Ovary (tissue), 9 donors: ENCODE data around the gene VAV3. TPM values are rescaled to one million over a fixed set of nuclear protein-coding genes. Genes with fewer than 3 reads are reported as not detected.

Experiments
- DNase-seq, 5 donors: peaks; one replicate each; pipeline ENCODE4 v3.0.0-alpha.2; 2019 to 2020
- H3K27ac ChIP-seq, 2 donors: fragments of 200-600 bp; one replicate each; pipeline versions ENCODE4 v1.5.1 to v1.8.0; 2019 to 2022
- H3K27me3 ChIP-seq: fragments of 200-600 bp; one replicate; pipeline ENCODE4 v1.8.0; 2022
- H3K36me3 ChIP-seq: fragments of 200-600 bp; sonication (generic); one replicate; pipeline ENCODE4 v1.5.1; 2019
- H3K4me1 ChIP-seq: one replicate; pipeline ENCODE4 v1.8.1; 2013; ENCODE audit warnings: mild to moderate bottlenecking, moderate library complexity; ENCODE audit not compliant: insufficient read depth
- H3K4me3 ChIP-seq: fragments of 200-600 bp; sonication (generic); one replicate; pipeline ENCODE4 v1.5.1; 2017
- H3K9me3 ChIP-seq, 2 donors: fragments of 200-600 bp in 1 of 2; sonication (generic) in 1 of 2; one replicate each; pipeline versions ENCODE4 v1.5.1 to v1.8.1; 2013 to 2019; ENCODE audit warnings: mild to moderate bottlenecking in 1 of 2, moderate library complexity in 1 of 2
- CTCF ChIP-seq, 3 donors: fragments of 450-650 bp in 2 of 3; fragments of 200-600 bp in 1 of 3; IDR thresholded peaks; one replicate each; pipeline versions ENCODE4 v1.5.1 to v1.8.0; 2016 to 2022; ENCODE audit warnings: antibody characterized with exemption in 3 of 3, mild to moderate bottlenecking in 1 of 3
- EP300 ChIP-seq: sonication (generic); formaldehyde crosslinking; IDR thresholded peaks from one replicate; pipeline ENCODE4 v1.6.1; 2017; ENCODE audit warnings: antibody characterized with exemption
- POLR2A ChIP-seq: fragments of 450-650 bp; IDR thresholded peaks from one replicate; pipeline ENCODE4 v1.6.1; 2017; ENCODE audit warnings: antibody characterized with exemption, mild to moderate bottlenecking, moderate library complexity
- WGBS, 3 donors: extraction: QIAGEN DNeasy Blood & Tissue Kit in 1 of 3; methylation state at CpG; one replicate each; pipeline versions ENCODE4 v1.1.5 to v1.1.7; 2013 to 2017; 5-methylcytosine and 5-hydroxymethylcytosine counted together
- intact Hi-C, 4 donors: fragments of 100-400 bp; cut with DNase I; formaldehyde crosslinking; loops; one replicate each; pipeline versions ENCODE4 v1.11.0 to v1.15.1; 2022 to 2023
- polyA plus RNA-seq, 2 donors: library from polyadenylated mRNA; stranded (reverse); fragments of 200-250 nt in 1 of 2; fragments of 350-450 nt in 1 of 2; fragmentation: Illumina TruSeq in 1 of 2; extraction: RNeasy Lipid Tissue Mini Kit (QIAGEN cat#74804) in 1 of 2; gene quantifications; one replicate each; pipeline ENCODE4 v1.2.3, GENCODE V29; 2013 to 2014
- total RNA-seq, 7 donors: library from RNA; depleted of rRNA in 2 of 7; stranded (reverse); fragments of >200 nt in 2 of 7; fragmentation: NEBNext Ultra II Directional in 3 of 7; extraction: Animal tissue kit (Norgen Biotek cat#: 25700) in 3 of 7; gene quantifications; one replicate each; pipeline versions ENCODE4 v1.1.0 to v1.2.4, GENCODE V29; 2016 to 2023
- donor health status: DM: no; HTN: no; CAD: no; lungs with moderate emphysema.
- donor health status: DM: no; HTN: no; CAD: no.
- donor health status: Bipolar disorder and iron deficiency.
- donor health status: DM: yes; HTN: yes; CAD: no.
- donor health status: DM: no; HTN: no; CAD: no.
- donor health status: DM: yes; HTN: yes; CAD: no.

Gene VAV3
- total and polyA plus RNA-seq, 9 donors, result 0.78 to 7.4 (median 1.5) TPM

DNA sequence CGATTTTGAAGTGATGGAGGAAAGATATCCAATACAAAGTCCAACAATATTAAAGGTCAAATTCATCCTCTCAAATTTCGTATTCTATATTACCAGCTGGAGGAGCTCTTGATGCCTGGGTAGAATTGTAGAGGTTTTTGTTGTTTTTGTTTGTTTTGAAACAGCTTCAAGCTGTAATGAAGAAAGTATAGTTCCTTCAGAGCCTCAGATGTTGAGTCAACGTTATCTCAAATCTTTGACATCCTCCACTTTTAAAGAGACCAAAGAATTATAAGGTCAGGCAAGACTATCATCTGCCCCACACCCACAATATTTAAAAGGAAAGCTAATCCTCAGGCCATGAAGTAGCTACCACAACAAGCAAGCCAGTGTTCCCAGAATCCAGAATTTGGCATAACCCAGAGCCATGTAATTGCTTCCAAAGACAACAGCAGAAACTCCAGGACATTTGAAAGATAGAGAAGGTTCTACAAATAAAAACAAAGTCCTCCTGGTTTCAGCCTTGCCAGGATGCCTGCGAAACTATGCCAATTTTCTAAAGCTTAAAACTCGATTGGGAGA lies 24.9 kb downstream of the VAV3 start:
- no peak overlapping the region for H3K27ac ChIP-seq
- no peaks in the 10 kb centered on the region for H3K27me3 ChIP-seq
- no peaks in the 10 kb centered on the region for H3K4me1 ChIP-seq
- intact Hi-C loops, result no loop called here
- TF ChIP-seq CTCF (IDR thresholded peaks at IDR 0.05) (no peak), POLR2A (no peak), EP300 (no peak)
- no peaks in the 10 kb centered on the region for H3K36me3 ChIP-seq
- no peaks in the 10 kb centered on the region for H3K9me3 ChIP-seq
- 63 to 79% (median 72%) methylated on average over 5 of the region's 5 CpGs for WGBS, 3 donors
- H3K4me3 ChIP-seq, result no peak overlapping the region
- no peak for DNase-seq

DNA sequence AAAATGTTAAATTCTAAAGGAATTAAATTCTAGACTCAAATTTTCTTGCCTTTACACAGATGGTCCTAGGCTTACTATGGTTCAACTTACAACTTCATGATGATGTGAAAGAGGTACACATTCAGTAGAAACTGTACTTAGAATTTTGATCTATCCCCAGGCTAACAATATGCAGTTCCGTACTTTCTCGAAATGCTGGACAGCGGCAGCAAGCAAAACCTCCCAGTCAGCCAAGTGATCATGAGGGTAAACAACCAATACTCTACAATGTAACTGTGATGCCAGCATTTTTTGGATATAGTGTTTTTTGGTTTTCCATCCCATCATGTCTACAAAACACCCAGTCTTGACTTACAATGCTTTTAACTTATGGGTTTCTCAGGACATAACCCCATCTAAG lies 25.7 kb downstream of the VAV3 start:
- Histone ChIP-seq H3K4me1 (no peaks in the 10 kb centered on the region), H3K27me3 (no peaks in the 10 kb centered on the region), H3K27ac (no peak overlapping the region), H3K9me3 (no peaks in the 10 kb centered on the region), H3K36me3 (no peaks in the 10 kb centered on the region), H3K4me3 (no peak overlapping the region)
- WGBS, 3 donors, result 84 to 93% (median 90%) methylated on average over 3 of the region's 3 CpGs
- TF ChIP-seq POLR2A (no peak), CTCF (IDR thresholded peaks at IDR 0.05) (no peak), EP300 (no peak)
- intact Hi-C loops, result no loop called here
- DNase-seq, result no peak

GRCh38 chr1:107936498-107937481 lies 28.2 kb downstream of the VAV3 start:
- WGBS, 3 donors, result 68 to 71% (median 68%) methylated on average over 10 of the region's 10 CpGs
- Histone ChIP-seq H3K9me3 (no peaks in the 10 kb centered on the region), H3K36me3 (no peaks in the 10 kb centered on the region), H3K27ac (no peak overlapping the region), H3K4me1 (no peaks in the 10 kb centered on the region), H3K27me3 (no peaks in the 10 kb centered on the region), H3K4me3 (no peak overlapping the region)
- no peak for DNase-seq
- no peak for TF ChIP-seq CTCF (IDR thresholded peaks at IDR 0.05)
- TF ChIP-seq POLR2A, result no peak
- TF ChIP-seq EP300, result no peak
- intact Hi-C loops, result no loop called here

- Histone ChIP-seq H3K27ac (no peak overlapping the region), H3K9me3 (no peaks in the 10 kb centered on the region), H3K36me3 (no peaks in the 10 kb centered on the region), H3K4me3 (no peak overlapping the region), H3K4me1 (no peaks in the 10 kb centered on the region), H3K27me3 (no peaks in the 10 kb centered on the region)
- no peak for TF ChIP-seq POLR2A
- TF ChIP-seq EP300, result no peak
- TF ChIP-seq CTCF (IDR thresholded peaks at IDR 0.05), result no peak
- intact Hi-C loops, result no loop called here
- no peak for DNase-seq
- WGBS, 3 donors, result 77 to 87% (median 81%) methylated on average over 4 of the region's 4 CpGs
Observed at GRCh38 chr1:107935396-107936064, 29.4 kb downstream of the VAV3 start.
